H54 (cell line): ENCODE data around the gene RGL3.

Experiments used
- DNase-seq: peaks from one replicate; pipeline ENCODE4 v3.0.0; 2011; ENCODE audit warnings: low spot score, mixed read lengths; ENCODE audit not compliant: insufficient read length
- FAIRE-seq: peaks from 3 replicates; lab custom pipeline; 2011; peaks lifted over from hg19 to GRCh38; lab: Jason Lieb, UNC
- POLR2A ChIP-seq: IDR thresholded peaks from 2 replicates; pipeline ENCODE4 v1.6.1; 2011; ENCODE audit warnings: low read depth, mild to moderate bottlenecking, low read length

Gene RGL3

GRCh38 chr19:11453468-11454341, 34.6 kb upstream of the RGL3 start:
- FAIRE-seq (no peak), DNase-seq (no peak)
- TF ChIP-seq POLR2A = no peak

- TF ChIP-seq POLR2A = no peak
- no peak for FAIRE-seq
- DNase-seq = no peak
Measured at GRCh38 chr19:11452620-11453310, 33.7 kb upstream of the RGL3 start.

- no peak for FAIRE-seq
- no peak for DNase-seq
- no peak for TF ChIP-seq POLR2A
Measured at GRCh38 chr19:11451871-11452619, 32.9 kb upstream of the RGL3 start.

GRCh38 chr19:11451327-11451870, 32.3 kb upstream of the RGL3 start:
- no peak for FAIRE-seq
- DNase-seq = no peak
- no peak for TF ChIP-seq POLR2A

- no peak for FAIRE-seq
- DNase-seq = no peak
- no peak for TF ChIP-seq POLR2A
Measured at GRCh38 chr19:11450570-11451326, 31.6 kb upstream of the RGL3 start.

GRCh38 chr19:11448923-11449554, 29.9 kb upstream of the RGL3 start:
- no peak for TF ChIP-seq POLR2A
- DNase-seq (no peak), FAIRE-seq (no peak)

GRCh38 chr19:11448410-11448809, 29.3 kb upstream of the RGL3 start:
- FAIRE-seq (no peak), DNase-seq (no peak)
- TF ChIP-seq POLR2A = no peak

GRCh38 chr19:11447347-11448262, 28.5 kb upstream of the RGL3 start:
- DNase-seq = no peak
- FAIRE-seq = no peak
- no peak for TF ChIP-seq POLR2A

- no peak for TF ChIP-seq POLR2A
- no peak for FAIRE-seq
- DNase-seq = peak; percentile 62
Measured at GRCh38 chr19:11446652-11447301, 27.7 kb upstream of the RGL3 start.

GRCh38 chr19:11446271-11446651, 27.1 kb upstream of the RGL3 start:
- TF ChIP-seq POLR2A = no peak
- no peak for DNase-seq
- no peak for FAIRE-seq

- no peak for TF ChIP-seq POLR2A
- DNase-seq = no peak
- FAIRE-seq = no peak
Measured at GRCh38 chr19:11445141-11445540, 26.0 kb upstream of the RGL3 start.

GRCh38 chr19:11444059-11444458, 24.9 kb upstream of the RGL3 start:
- no peak for TF ChIP-seq POLR2A
- DNase-seq = no peak
- FAIRE-seq = no peak
